Neural progenitor cell (in vitro differentiated cells): ENCODE data around the gene CXCR5. TPM values are rescaled to one million over a fixed set of nuclear protein-coding genes. Genes with fewer than 3 reads are reported as not detected.

Experiments
- DNase-seq: peaks from one replicate; pipeline ENCODE4 v3.0.0-alpha.2; 2016; ENCODE audit warnings: low spot score
- H2AFZ ChIP-seq: fragments of 200-600 bp; sonication (generic); replicated peaks from 2 replicates; pipeline ENCODE4 v1.6.1; 2016; ENCODE audit warnings: antibody characterized with exemption
- H3F3A ChIP-seq: fragments of 200-600 bp; sonication (generic); 2 replicates; pipeline ENCODE4 v1.6.1; 2016; ENCODE audit warnings: antibody characterized with exemption, low read depth
- H3K27ac ChIP-seq: fragments of 200-600 bp; sonication (generic); 2 replicates; pipeline ENCODE4 v1.5.1; 2016; ENCODE audit warnings: mild to moderate bottlenecking
- H3K27me3 ChIP-seq: fragments of 200-600 bp; sonication (generic); 2 replicates; pipeline ENCODE4 v1.6.1; 2016; ENCODE audit warnings: mild to moderate bottlenecking, moderate library complexity
- H3K36me3 ChIP-seq: fragments of 200-600 bp; sonication (generic); 2 replicates; pipeline ENCODE4 v1.5.1; 2016
- H3K4me1 ChIP-seq: fragments of 200-600 bp; sonication (generic); 2 replicates; pipeline ENCODE4 v1.6.1; 2016; ENCODE audit warnings: mixed run types
- H3K4me2 ChIP-seq: fragments of 200-600 bp; sonication (generic); 2 replicates; pipeline ENCODE4 v1.6.1; 2016
- H3K4me3 ChIP-seq: fragments of 200-600 bp; sonication (generic); 2 replicates; pipeline ENCODE4 v1.5.1; 2016
- H3K79me2 ChIP-seq: fragments of 200-600 bp; sonication (generic); 2 replicates; pipeline ENCODE4 v1.6.1; 2016; ENCODE audit warnings: low read depth
- H3K9ac ChIP-seq: fragments of 200-600 bp; sonication (generic); 2 replicates; pipeline ENCODE4 v1.6.1; 2016
- H3K9me3 ChIP-seq: fragments of 200-600 bp; sonication (generic); 2 replicates; pipeline ENCODE4 v1.5.1; 2016; ENCODE audit warnings: low read depth
- H4K20me1 ChIP-seq: fragments of 200-600 bp; sonication (generic); 2 replicates; pipeline ENCODE4 v1.6.1; 2016; ENCODE audit warnings: low read depth
- H3K27ac Mint-ChIP-seq: 3 replicates; pipeline ENCODE4 v1.8.0; 2021; ENCODE audit warnings: mixed read lengths
- H3K27me3 Mint-ChIP-seq: 2 replicates; pipeline ENCODE4 v1.8.0; 2022; ENCODE audit warnings: low read depth, mild to moderate bottlenecking, inconsistent platforms, moderate library complexity, mixed read lengths; ENCODE audit not compliant: insufficient read depth
- H3K36me3 Mint-ChIP-seq: 3 replicates; pipeline ENCODE4 v1.8.0; 2021; ENCODE audit warnings: mixed read lengths
- H3K4me1 Mint-ChIP-seq: 3 replicates; pipeline ENCODE4 v1.8.0; 2021; ENCODE audit warnings: mixed read lengths
- H3K4me3 Mint-ChIP-seq: 3 replicates; pipeline ENCODE4 v1.8.0; 2021; ENCODE audit warnings: mild to moderate bottlenecking, moderate library complexity, mixed read lengths
- H3K9me3 Mint-ChIP-seq: 3 replicates; pipeline ENCODE4 v1.8.0; 2020; ENCODE audit warnings: mixed read lengths
- EZH2 ChIP-seq: fragments of 200-600 bp; sonication (generic); IDR thresholded peaks from 2 replicates; pipeline ENCODE4 v1.6.1; 2017; ENCODE audit warnings: antibody characterized with exemption, mild to moderate bottlenecking, moderate library complexity
- EZH2phosphoT487 ChIP-seq: fragments of 200-600 bp; sonication (generic); IDR thresholded peaks from 2 replicates; pipeline ENCODE4 v1.6.1; 2017; ENCODE audit warnings: antibody characterized with exemption
- total RNA-seq: library from RNA; depleted of rRNA; stranded (reverse); fragments of >200 nt; gene quantifications from 2 replicates; pipeline ENCODE4 v1.2.3, GENCODE V29; 2015; ENCODE audit warnings: low replicate concordance
- TF ChIP-seq, protein P1 (sequence below): fragments of 200-600 bp; sonication (generic); IDR thresholded peaks from 2 replicates; pipeline ENCODE4 v1.5.1; 2017; ENCODE audit warnings: antibody characterized with exemption, mild to moderate bottlenecking

CXCR5 gene
- total RNA-seq, 1 donor from 2014 or later, result not detected

DNA sequence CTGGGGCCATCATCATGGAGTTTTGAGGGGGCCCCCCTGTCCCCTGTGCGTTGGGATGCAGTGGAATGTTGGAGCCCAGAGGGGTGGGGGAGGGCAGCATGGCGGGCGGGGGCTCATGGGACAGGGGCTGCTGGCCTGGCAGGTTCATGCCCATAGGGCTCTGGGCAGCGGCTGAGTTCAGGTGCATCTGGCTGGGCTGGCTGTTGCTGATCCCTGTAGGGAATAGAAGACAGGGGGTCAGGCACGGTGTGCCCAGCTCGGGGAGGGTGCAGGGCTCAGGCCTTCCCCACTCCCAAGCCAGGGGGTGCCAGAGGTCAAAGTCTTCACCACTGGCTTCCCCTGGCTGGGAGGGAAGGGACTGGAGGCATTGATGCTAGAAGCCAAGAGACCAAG, 15.6 kb downstream of the CXCR5 start:
- H3K27me3 ChIP-seq, result no peaks in the 10 kb centered on the region
- no peak for DNase-seq
- Mint-ChIP-seq H3K27ac (no peak overlapping the region), H3K27me3 (peaks cover 10% of the 10 kb centered on the region), H3K4me1 (peaks cover 10% of the 10 kb centered on the region), H3K9me3 (no peaks in the 10 kb centered on the region), H3K36me3 (peaks cover 5% of the 10 kb centered on the region), H3K4me3 (no peak overlapping the region)
- no peaks in the 10 kb centered on the region for H3K36me3 ChIP-seq
- no peak overlapping the region for H3K27ac ChIP-seq
- H4K20me1 ChIP-seq, result peaks cover 5% of the 10 kb centered on the region
- no peaks in the 10 kb centered on the region for H3K9me3 ChIP-seq
- H3K9ac ChIP-seq, result no peak overlapping the region
- H3K4me2 ChIP-seq, result no peak overlapping the region
- peaks cover 3% of the 10 kb centered on the region for H3K4me1 ChIP-seq
- H3F3A ChIP-seq, result no peaks in the 10 kb centered on the region
- TF ChIP-seq EZH2, result no peak
- TF ChIP-seq EZH2phosphoT487, result no peak
- TF ChIP-seq, protein P1, sequence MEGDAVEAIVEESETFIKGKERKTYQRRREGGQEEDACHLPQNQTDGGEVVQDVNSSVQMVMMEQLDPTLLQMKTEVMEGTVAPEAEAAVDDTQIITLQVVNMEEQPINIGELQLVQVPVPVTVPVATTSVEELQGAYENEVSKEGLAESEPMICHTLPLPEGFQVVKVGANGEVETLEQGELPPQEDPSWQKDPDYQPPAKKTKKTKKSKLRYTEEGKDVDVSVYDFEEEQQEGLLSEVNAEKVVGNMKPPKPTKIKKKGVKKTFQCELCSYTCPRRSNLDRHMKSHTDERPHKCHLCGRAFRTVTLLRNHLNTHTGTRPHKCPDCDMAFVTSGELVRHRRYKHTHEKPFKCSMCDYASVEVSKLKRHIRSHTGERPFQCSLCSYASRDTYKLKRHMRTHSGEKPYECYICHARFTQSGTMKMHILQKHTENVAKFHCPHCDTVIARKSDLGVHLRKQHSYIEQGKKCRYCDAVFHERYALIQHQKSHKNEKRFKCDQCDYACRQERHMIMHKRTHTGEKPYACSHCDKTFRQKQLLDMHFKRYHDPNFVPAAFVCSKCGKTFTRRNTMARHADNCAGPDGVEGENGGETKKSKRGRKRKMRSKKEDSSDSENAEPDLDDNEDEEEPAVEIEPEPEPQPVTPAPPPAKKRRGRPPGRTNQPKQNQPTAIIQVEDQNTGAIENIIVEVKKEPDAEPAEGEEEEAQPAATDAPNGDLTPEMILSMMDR, result no peak
- H2AFZ ChIP-seq, result no peak overlapping the region
- peaks cover under 1% of the 10 kb centered on the region for H3K79me2 ChIP-seq
- H3K4me3 ChIP-seq, result no peak overlapping the region

DNA sequence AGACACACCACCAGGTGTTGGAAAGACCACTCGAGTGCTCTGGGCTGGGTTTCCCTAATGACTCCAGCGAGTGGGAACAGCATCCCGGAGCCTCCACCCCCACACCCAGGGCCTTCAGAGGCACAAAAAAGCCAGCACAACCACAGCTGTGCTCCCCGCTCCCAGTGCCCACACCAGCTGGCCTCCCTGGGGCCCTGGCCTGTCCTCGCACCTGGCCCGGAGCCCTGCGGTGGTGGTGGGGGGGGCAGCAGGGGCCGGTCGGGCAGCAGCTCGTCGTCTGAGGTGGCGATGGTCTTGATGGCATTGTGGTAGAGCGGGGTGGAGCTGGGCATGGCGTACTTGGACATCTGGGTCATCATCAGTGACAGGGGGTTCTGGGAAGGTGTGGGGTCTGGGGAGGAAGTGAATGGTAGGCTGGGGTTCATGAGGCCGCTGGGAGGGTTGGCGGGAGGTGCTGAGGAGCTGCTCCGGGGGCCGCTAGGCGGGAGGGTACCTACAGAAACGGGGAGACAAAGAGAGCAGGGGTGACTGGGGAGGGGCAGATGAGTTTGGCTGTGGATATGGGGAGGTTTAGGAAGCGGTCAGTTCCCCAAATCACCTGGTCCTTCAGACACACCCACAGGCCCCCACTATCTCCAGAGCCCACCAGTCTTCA, 16.1 kb downstream of the CXCR5 start:
- no peak overlapping the region for H3K9ac ChIP-seq

DNA sequence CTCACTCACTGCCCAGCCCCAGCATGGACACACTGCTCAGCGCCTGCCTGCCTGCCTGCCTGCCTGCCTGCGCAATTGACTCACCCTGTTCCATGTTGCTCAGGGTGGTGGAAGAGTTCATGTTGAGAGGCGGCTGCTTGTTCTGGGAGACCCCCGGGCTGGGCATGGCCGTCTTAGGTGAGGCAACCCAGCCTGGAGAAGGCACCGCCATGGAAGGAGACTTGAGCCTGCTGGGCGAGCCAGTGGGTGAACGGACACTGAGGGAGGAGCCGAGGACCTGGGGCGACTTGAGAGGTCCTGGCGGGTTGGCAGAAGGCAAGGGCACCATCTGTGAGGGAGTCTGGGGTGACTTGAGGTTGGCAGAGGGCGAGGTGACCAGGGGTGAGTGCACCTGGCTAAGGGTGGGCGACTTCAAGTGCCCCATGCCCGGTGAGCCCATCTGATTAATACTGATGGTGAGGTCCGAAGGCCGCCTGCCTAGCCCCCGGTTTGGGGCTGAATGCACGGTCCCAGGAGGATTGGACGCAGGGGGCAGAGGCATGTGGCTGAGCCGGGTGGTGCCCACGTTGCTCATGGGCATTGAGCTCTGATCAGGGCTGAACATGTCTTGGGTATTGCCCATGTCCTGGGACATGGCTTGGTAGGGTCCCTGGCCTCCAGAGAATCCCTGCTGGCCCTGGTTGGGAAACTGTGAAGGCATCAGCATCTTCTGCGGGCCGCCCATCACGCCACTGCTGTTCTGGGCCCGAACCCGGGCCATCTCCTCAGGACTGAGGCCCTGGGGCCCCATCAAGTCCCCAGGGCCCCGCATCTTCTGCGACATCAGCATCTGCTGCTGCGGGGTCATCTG, 17.1 kb downstream of the CXCR5 start:
- Histone ChIP-seq H3K4me2 (no peak overlapping the region), H3K79me2 (peaks cover 8% of the 10 kb centered on the region), H3K27me3 (no peaks in the 10 kb centered on the region), H3K4me3 (no peak overlapping the region), H2AFZ (no peak overlapping the region), H3K9me3 (no peaks in the 10 kb centered on the region), H3K4me1 (peaks cover under 1% of the 10 kb centered on the region), H4K20me1 (peaks cover 10% of the 10 kb centered on the region), H3F3A (no peaks in the 10 kb centered on the region), H3K36me3 (no peaks in the 10 kb centered on the region), H3K27ac (no peak overlapping the region), H3K9ac (no peak overlapping the region)
- no peak for TF ChIP-seq EZH2
- no peak for TF ChIP-seq EZH2phosphoT487
- TF ChIP-seq, protein P1, result no peak
- no peak for DNase-seq
- peaks cover 10% of the 10 kb centered on the region for H3K4me1 Mint-ChIP-seq
- no peaks in the 10 kb centered on the region for H3K9me3 Mint-ChIP-seq
- no peak overlapping the region for H3K4me3 Mint-ChIP-seq
- peaks cover 5% of the 10 kb centered on the region for H3K36me3 Mint-ChIP-seq
- H3K27me3 Mint-ChIP-seq, result peaks cover 6% of the 10 kb centered on the region
- H3K27ac Mint-ChIP-seq, result no peak overlapping the region

More for the DNA sequence above, 16.1 kb downstream of the CXCR5 start:
- Histone ChIP-seq H3K36me3 (no peaks in the 10 kb centered on the region), H2AFZ (no peak overlapping the region), H3K9me3 (no peaks in the 10 kb centered on the region), H3K27ac (no peak overlapping the region), H3F3A (no peaks in the 10 kb centered on the region), H3K4me3 (no peak overlapping the region), H3K27me3 (no peaks in the 10 kb centered on the region), H3K4me2 (no peak overlapping the region), H3K4me1 (peaks cover 3% of the 10 kb centered on the region), H3K79me2 (peaks cover 4% of the 10 kb centered on the region), H4K20me1 (peaks cover 10% of the 10 kb centered on the region)
- no peaks in the 10 kb centered on the region for H3K9me3 Mint-ChIP-seq
- peaks cover 10% of the 10 kb centered on the region for H3K4me1 Mint-ChIP-seq
- H3K27me3 Mint-ChIP-seq, result peaks cover 9% of the 10 kb centered on the region
- DNase-seq, result no peak
- TF ChIP-seq, protein P1, result no peak
- no peak for TF ChIP-seq EZH2
- no peak for TF ChIP-seq EZH2phosphoT487
- H3K4me3 Mint-ChIP-seq, result no peak overlapping the region
- H3K36me3 Mint-ChIP-seq, result peaks cover 5% of the 10 kb centered on the region
- H3K27ac Mint-ChIP-seq, result no peak overlapping the region
